Testis (tissue), 2 donors: ENCODE data around the gene SOCS7.

Experiments
- CTCF ChIP-seq, 3 experiments: fragments of 450-650 bp in 2 of 3; fragments of 200-600 bp in 1 of 3; sonication (generic) in 1 of 3; IDR thresholded peaks; one replicate each; pipeline ENCODE4 v1.5.1; 2016 to 2019; ENCODE audit warnings: antibody characterized with exemption in 3 of 3, mild to moderate bottlenecking in 2 of 3, moderate library complexity in 1 of 3
- POLR2A ChIP-seq: fragments of 450-650 bp; IDR thresholded peaks from one replicate; pipeline ENCODE4 v1.6.1; 2017; ENCODE audit warnings: antibody characterized with exemption, mild to moderate bottlenecking, moderate library complexity

GRCh38 chr17:38353086-38353604 lies 1.5 kb downstream of the SOCS7 start:
- TF ChIP-seq CTCF (IDR thresholded peaks at IDR 0.05): no peak
- no peak for TF ChIP-seq POLR2A
